Measurements from ENCODE around the gene SUSD6.

Gene SUSD6

GRCh38 chr14:69763761-69764510, 152.5 kb downstream of the SUSD6 start:
- intact Hi-C loops (cut with DNase I), result no loop called here
- DNase-seq, result peak in 4 of 42 donors; percentile 8 to 29 (median 14)

Measured in head of caudate nucleus (tissue), 42 donors.